ENCODE results near the gene EML3. TPM values are rescaled to one million over a fixed set of nuclear protein-coding genes. Genes with fewer than 3 reads are reported as not detected.

Gene EML3
- total and polyA plus RNA-seq, 2 of the 8 experiments (the other 6 are each of a cell fraction or from before 2014, with no cell fraction given): 19.2 to 29.9 TPM

GRCh38 chr11:62575156-62575555 is 37.4 kb downstream of the EML3 start (continued):
- no peak for TF ChIP-seq CHD7 (IDR thresholded peaks at IDR 0.05; ENCODE audit: insufficient replicate concordance, low read length)
